ENCODE measurements around the gene SPATA2L.

Gene SPATA2L, protein sequence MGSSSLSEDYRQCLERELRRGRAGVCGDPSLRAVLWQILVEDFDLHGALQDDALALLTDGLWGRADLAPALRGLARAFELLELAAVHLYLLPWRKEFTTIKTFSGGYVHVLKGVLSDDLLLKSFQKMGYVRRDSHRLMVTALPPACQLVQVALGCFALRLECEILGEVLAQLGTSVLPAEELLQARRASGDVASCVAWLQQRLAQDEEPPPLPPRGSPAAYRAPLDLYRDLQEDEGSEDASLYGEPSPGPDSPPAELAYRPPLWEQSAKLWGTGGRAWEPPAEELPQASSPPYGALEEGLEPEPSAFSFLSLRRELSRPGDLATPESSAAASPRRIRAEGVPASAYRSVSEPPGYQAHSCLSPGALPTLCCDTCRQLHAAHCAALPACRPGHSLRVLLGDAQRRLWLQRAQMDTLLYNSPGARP

DNA sequence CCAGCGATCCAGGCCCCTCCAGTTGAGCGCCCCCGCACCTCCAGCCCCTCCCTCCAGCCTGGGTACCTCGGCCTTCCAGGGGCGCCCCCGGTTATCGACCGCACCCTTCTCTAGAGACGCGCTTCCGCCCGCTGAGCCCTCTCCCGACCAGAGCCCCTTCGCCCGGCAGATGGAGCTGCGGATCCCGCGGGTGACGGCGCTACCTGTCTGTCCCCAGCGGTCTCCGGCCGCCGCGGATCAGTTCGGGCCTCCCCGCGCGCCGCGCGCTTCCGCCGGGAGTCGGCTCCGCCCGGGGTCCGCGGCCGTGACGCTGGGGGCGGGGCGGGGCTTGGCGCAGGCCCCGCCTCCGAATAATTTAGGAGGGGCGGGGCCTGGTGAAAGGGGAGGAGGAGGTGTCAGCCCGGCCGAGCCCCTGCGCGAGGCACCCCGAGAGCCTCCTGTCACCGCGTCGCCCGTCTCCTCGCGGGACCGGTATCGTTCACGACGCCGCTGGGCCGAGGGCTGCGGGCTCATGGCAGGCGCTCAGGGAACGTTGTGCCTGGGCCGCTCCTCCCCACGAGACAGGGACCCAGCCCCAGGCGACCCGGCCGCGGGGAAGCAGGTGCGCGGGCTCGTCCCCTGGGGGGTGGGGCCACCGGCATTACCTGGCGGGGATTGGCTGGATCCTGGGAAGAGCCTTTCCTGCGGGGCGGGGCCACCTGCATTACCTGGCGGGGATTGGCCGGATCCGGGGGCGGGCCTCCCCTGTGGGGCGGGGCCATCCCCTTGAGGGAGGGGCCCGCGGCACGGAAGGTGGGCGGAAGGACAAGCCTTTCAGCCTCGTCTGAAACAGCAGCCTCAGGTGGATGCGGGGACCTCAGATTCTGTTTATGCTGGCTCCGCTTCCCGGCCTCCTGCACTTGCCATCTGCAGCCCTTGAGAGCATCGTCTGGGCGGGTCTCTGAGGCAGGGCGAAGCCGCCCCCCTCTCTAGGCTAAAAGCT is at the start of gene SPATA2L:
Gene SPATA2L (minus strand): TSS at position 281 of the 982 bp plus-strand sequence. CDS start 473 bp downstream, outside the sequence.
- TF ChIP-seq, protein P1, sequence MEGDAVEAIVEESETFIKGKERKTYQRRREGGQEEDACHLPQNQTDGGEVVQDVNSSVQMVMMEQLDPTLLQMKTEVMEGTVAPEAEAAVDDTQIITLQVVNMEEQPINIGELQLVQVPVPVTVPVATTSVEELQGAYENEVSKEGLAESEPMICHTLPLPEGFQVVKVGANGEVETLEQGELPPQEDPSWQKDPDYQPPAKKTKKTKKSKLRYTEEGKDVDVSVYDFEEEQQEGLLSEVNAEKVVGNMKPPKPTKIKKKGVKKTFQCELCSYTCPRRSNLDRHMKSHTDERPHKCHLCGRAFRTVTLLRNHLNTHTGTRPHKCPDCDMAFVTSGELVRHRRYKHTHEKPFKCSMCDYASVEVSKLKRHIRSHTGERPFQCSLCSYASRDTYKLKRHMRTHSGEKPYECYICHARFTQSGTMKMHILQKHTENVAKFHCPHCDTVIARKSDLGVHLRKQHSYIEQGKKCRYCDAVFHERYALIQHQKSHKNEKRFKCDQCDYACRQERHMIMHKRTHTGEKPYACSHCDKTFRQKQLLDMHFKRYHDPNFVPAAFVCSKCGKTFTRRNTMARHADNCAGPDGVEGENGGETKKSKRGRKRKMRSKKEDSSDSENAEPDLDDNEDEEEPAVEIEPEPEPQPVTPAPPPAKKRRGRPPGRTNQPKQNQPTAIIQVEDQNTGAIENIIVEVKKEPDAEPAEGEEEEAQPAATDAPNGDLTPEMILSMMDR (IDR thresholded peaks at IDR 0.05; ENCODE audit: extremely low read depth, insufficient read depth, missing control alignments) = peak; percentile 35
- peak; percentile 99 for DNase-seq (ENCODE audit: low spot score)
- in situ Hi-C loops (cut with MboI; ENCODE audit: low pct_unique_long_range_greater_than_20kb, low sequenced_read_pairs, unreplicated experiment) = no loop called here

DNA sequence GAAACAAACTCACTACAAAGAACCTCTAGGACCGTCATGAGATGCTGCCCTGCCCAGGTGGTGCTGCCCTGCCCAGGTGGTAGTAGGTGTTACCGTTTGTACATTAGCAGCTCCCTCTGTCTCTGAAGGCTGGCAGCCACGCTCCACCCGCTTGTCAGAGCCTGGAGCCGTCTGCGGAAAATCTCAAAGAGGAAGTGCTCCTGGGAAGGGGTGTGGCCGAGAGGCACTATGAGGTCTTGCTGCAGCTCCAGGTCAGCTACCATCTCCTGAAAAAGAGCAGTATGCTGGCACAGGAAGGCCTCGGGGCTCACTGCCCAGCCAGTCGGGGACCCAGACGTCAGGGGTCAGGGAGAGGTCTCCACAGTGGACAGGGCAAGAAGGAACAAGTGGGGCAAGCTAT is 48.1 kb upstream of the SPATA2L start:
- no peak for DNase-seq (ENCODE audit: low spot score)
- in situ Hi-C loops (cut with MboI; ENCODE audit: low pct_unique_long_range_greater_than_20kb, low sequenced_read_pairs, unreplicated experiment) = no loop called here
- TF ChIP-seq, protein P1 (IDR thresholded peaks at IDR 0.05; ENCODE audit: extremely low read depth, insufficient read depth, missing control alignments) = no peak

DNA sequence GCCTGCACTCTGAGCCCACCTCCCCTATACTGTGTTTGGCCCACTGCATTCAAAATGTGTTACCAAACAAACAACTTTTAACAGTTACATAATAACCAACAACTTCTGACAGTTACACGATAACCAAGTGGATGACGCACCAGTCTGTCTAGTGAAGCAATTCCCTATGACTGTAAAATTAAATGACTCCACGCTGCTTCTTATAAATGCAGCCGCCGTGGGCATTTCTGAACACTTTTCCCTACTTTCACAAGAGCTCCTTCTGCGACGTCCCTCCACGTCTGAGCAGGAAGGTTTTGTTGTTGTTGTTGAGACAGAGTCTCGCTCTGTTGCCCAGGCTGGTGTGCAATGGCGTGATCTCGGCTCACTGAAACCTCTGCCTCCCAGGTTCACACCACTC is 47.4 kb upstream of the SPATA2L start:
- TF ChIP-seq, protein P1 (IDR thresholded peaks at IDR 0.05; ENCODE audit: extremely low read depth, insufficient read depth, missing control alignments) = no peak
- DNase-seq (ENCODE audit: low spot score) = no peak
- in situ Hi-C loops (cut with MboI; ENCODE audit: low pct_unique_long_range_greater_than_20kb, low sequenced_read_pairs, unreplicated experiment) = no loop called here

DNA sequence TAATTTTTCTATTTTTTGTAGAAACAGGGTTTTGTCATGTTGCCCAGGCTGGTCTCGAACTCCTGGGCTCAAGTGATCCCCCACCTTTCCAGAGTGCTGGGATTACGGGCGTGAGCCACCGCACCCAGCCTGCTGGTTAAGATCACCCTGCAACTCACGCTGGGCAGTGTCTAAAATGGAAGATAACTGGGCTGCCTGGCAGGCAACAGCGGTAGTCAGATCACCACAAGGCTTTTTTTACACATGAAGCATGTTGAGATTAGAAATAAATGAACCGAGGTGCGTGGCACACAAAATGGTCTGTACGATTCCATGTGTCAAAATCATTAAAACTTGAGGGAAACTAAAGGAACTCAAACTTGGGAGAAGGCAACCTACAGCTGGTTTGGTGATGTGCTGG is 46.6 kb upstream of the SPATA2L start:
- no peak for DNase-seq (ENCODE audit: low spot score)
- TF ChIP-seq, protein P1 (IDR thresholded peaks at IDR 0.05; ENCODE audit: extremely low read depth, insufficient read depth, missing control alignments) = no peak
- in situ Hi-C loops (cut with MboI; ENCODE audit: low pct_unique_long_range_greater_than_20kb, low sequenced_read_pairs, unreplicated experiment) = no loop called here

DNA sequence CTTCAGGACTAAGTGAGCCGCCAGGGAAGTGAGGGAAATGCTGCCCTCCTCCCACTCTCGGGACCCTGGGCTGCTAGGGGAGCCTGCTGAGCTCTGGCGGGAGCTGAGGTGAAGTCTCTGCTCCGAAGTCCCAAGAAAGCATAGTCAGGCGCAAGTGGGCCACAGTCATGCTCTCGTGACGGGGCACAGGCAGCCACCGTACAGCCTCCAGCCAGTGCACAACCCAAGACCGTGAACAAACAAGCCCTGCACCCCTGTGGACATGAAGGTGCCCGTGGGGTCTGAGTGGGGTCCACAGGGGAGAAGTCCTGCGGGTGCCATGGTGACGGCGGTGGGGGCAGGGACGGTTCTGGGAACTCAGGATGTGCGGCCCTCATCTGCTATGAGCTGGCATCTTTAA is 44.5 kb upstream of the SPATA2L start:
- TF ChIP-seq, protein P1 (IDR thresholded peaks at IDR 0.05; ENCODE audit: extremely low read depth, insufficient read depth, missing control alignments) = no peak
- in situ Hi-C loops (cut with MboI; ENCODE audit: low pct_unique_long_range_greater_than_20kb, low sequenced_read_pairs, unreplicated experiment) = no loop called here
- no peak for DNase-seq (ENCODE audit: low spot score)

DNA sequence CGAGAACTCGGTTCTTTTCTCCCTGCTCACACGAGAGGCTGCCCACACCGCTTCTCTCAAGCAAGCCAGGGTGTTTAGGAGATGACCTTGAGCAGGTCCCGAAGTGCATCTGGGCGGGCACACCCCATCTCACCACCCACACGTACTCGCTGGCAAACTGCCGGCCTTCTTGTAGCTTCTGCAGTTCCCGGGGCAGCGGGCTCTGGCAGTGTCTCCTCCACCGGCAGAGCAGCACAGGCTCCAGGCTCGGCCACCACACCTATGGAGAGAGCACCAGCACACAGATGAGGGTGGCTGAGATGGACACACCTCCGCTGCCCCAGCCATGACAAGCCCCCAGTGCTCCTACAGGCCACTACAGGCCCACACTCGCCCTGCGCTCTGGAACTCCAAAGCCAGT is 43.3 kb upstream of the SPATA2L start:
- TF ChIP-seq, protein P1 (IDR thresholded peaks at IDR 0.05; ENCODE audit: extremely low read depth, insufficient read depth, missing control alignments) = no peak
- no peak for DNase-seq (ENCODE audit: low spot score)
- in situ Hi-C loops (cut with MboI; ENCODE audit: low pct_unique_long_range_greater_than_20kb, low sequenced_read_pairs, unreplicated experiment) = no loop called here
